Heart left ventricle (tissue), 16 donors: ENCODE measurements around the gene HSF2BP. TPM values are rescaled to one million over a fixed set of nuclear protein-coding genes. Genes with fewer than 3 reads are reported as not detected.
A peak's percentile ranks its signal among the peaks of the same experiment; 100 is the strongest.

ENCODE experiments used
- ATAC-seq, 4 donors: fragments of 200-7000 bp; cut with Tn5 transposase; one replicate each; pipeline ENCODE4 v1.9.1; 2020 to 2022; ENCODE audit warnings: moderate library complexity in 4 of 4, mild to moderate bottlenecking in 3 of 4, moderate number of reproducible peaks in 1 of 4
- DNase-seq, 5 donors: peaks; one replicate each; pipeline ENCODE4 v3.0.0-alpha.2; 2020
- H3K27ac ChIP-seq, 12 donors: fragments of 200-600 bp; sonication (generic) in 4 of 12; one replicate each; pipeline versions ENCODE4 v1.5.0 to v1.8.0; 2016 to 2022; ENCODE audit warnings: mild to moderate bottlenecking in 2 of 12
- H3K27me3 ChIP-seq, 9 donors: fragments of 200-600 bp; sonication (generic) in 2 of 9; one replicate each; pipeline versions ENCODE4 v1.5.1 to v1.8.0; 2016 to 2022; ENCODE audit warnings: mild to moderate bottlenecking in 3 of 9
- H3K36me3 ChIP-seq, 9 donors: fragments of 200-600 bp; sonication (generic) in 2 of 9; one replicate each; pipeline versions ENCODE4 v1.5.0 to v1.8.0; 2018 to 2022; ENCODE audit warnings: mild to moderate bottlenecking in 2 of 9
- H3K4me1 ChIP-seq, 12 donors: fragments of 200-600 bp; sonication (generic) in 4 of 12; one replicate each; pipeline versions ENCODE4 v1.5.0 to v1.8.0; 2016 to 2022; ENCODE audit warnings: mild to moderate bottlenecking in 3 of 12
- H3K4me3 ChIP-seq, 12 donors: fragments of 200-600 bp; sonication (generic) in 4 of 12; one replicate each; pipeline versions ENCODE4 v1.5.0 to v1.8.0; 2017 to 2022; ENCODE audit warnings: mild to moderate bottlenecking in 9 of 12, moderate library complexity in 4 of 12
- H3K9me3 ChIP-seq, 12 donors: fragments of 200-600 bp; sonication (generic) in 4 of 12; one replicate each; pipeline versions ENCODE4 v1.5.0 to v1.8.0; 2016 to 2022; ENCODE audit warnings: mild to moderate bottlenecking in 1 of 12
- CTCF ChIP-seq, 12 donors: fragments of 200-600 bp; sonication (generic) in 4 of 12; IDR thresholded peaks; one replicate each; pipeline versions ENCODE4 v1.5.0 to v1.8.0; 2018 to 2022; ENCODE audit warnings: antibody characterized with exemption in 12 of 12, mild to moderate bottlenecking in 5 of 12
- POLR2A ChIP-seq, 2 donors: fragments of 450-650 bp; IDR thresholded peaks; one replicate each; pipeline ENCODE4 v1.6.1; 2017; ENCODE audit warnings: antibody characterized with exemption in 2 of 2, mild to moderate bottlenecking in 2 of 2, moderate library complexity in 2 of 2
- WGBS, 4 donors: extraction: QIAGEN DNeasy Blood & Tissue Kit in 2 of 4; methylation state at CpG; one replicate each; pipeline versions ENCODE4 v1.1.5 to v1.1.7; 2013 to 2018; 5-methylcytosine and 5-hydroxymethylcytosine counted together
- intact Hi-C, 10 donors: fragments of 100-400 bp; cut with DNase I; formaldehyde crosslinking; loops; one replicate each; pipeline versions ENCODE4 v1.11.1 to v1.14.2; 2022
- polyA plus RNA-seq, 2 donors: library from polyadenylated mRNA; stranded (reverse); fragments of 200-250 nt; gene quantifications; one replicate each; pipeline ENCODE4 v1.2.3, GENCODE V29; 2013
- total RNA-seq, 9 donors: library from RNA; depleted of rRNA in 2 of 9; stranded (reverse); fragments of >200 nt in 2 of 9; fragmentation: NEBNext Ultra II Directional in 3 of 9; extraction: Animal tissue kit (Norgen Biotek cat#: 25700) in 3 of 9; gene quantifications; one replicate each; pipeline versions ENCODE4 v1.1.0 to v1.2.4, GENCODE V29; 2016 to 2023
- donor health status: ischemic (EF 13 %, LVEDD 7.1; RV severe dilation, severe dysfunction).
- donor health status: healthy with polysubstance abuse.
- donor health status: DM: no; HTN: yes; CAD: no.
- donor health status: DM: no; HTN: no; CAD: no.
- donor health status: ischemic (EF 25% LVEDD 6.9; RV normal size, moderate dysfunction).
- donor health status: ischemic (EF 25% LVEDD 5.7; RV mildly dilated, moderate dysfunction).
- donor health status: healthy.
- donor health status: DM: yes; HTN: yes; CAD: no.
- donor health status: ischemic (EF 35%, LVEDD 5.7; RV mildly dilated, moderate dysfunction).
- donor health status: nonischemic (EF 11% LVEDD 7.7; RV severe dilation, severe dysfunction).
- donor health status: DM: yes; HTN: yes; CAD: no.
- donor health status: PGD.
- donor health status: ischemic (EF 29% LVEDD 5.4; RV normal size, mild dysfunction).
- donor health status: nonischemic (EF 23%, LVEDD 6.1; RV moderate dilation, normal function).

Gene HSF2BP
- total and polyA plus RNA-seq, 11 donors: 0.08 to 0.32 (median 0.19) TPM; not detected in 8

- intact Hi-C loops: loop anchor here in 1 of 10 donors (5.0 kb wide), 1 partner anchor 33 kb away; no protein-coding TSS in a partner anchor
- no peak for DNase-seq
- TF ChIP-seq POLR2A (IDR thresholded peaks at IDR 0.05) (no peak), CTCF (IDR thresholded peaks at IDR 0.05) (no peak)
These were observed 45.3 kb downstream of the HSF2BP start for GRCh38 chr21:43613755-43614638.

GRCh38 chr21:43611598-43612369 lies 47.5 kb downstream of the HSF2BP start:
- Histone ChIP-seq H3K27ac (no peak overlapping the region), H3K4me1 (peaks cover 0 to 17% (median 6%) of the 10 kb centered on the region in 12 donors), H3K9me3 (no peaks in the 10 kb centered on the region), H3K27me3 (no peaks in the 10 kb centered on the region), H3K4me3 (no peak overlapping the region), H3K36me3 (no peaks in the 10 kb centered on the region)
- ATAC-seq: peak; percentile 40 to 88 (median 84)
- WGBS, 4 donors: 41 to 49% (median 44%) methylated on average over 8 of the region's 8 CpGs
- TF ChIP-seq CTCF (IDR thresholded peaks at IDR 0.05): peak; percentile 57 to 81 (median 70)
- no peak for TF ChIP-seq POLR2A (IDR thresholded peaks at IDR 0.05)
- intact Hi-C loops: loop anchor here in 1 of 10 donors (5.0 kb wide), 1 partner anchor 36 kb away; no protein-coding TSS in a partner anchor
- peak; percentile 52 to 70 (median 66) for DNase-seq

More at GRCh38 chr21:43613755-43614638, 45.3 kb downstream of the HSF2BP start:
- WGBS, 4 donors: 84 to 87% (median 86%) methylated on average over 8 of the region's 8 CpGs
- Histone ChIP-seq H3K27ac (no peak overlapping the region), H3K9me3 (no peaks in the 10 kb centered on the region), H3K27me3 (no peaks in the 10 kb centered on the region), H3K36me3 (no peaks in the 10 kb centered on the region), H3K4me3 (no peak overlapping the region), H3K4me1 (peaks cover 0 to 17% (median 6%) of the 10 kb centered on the region in 12 donors)
- ATAC-seq: peak in 1 of 4 donors; percentile 57

DNA sequence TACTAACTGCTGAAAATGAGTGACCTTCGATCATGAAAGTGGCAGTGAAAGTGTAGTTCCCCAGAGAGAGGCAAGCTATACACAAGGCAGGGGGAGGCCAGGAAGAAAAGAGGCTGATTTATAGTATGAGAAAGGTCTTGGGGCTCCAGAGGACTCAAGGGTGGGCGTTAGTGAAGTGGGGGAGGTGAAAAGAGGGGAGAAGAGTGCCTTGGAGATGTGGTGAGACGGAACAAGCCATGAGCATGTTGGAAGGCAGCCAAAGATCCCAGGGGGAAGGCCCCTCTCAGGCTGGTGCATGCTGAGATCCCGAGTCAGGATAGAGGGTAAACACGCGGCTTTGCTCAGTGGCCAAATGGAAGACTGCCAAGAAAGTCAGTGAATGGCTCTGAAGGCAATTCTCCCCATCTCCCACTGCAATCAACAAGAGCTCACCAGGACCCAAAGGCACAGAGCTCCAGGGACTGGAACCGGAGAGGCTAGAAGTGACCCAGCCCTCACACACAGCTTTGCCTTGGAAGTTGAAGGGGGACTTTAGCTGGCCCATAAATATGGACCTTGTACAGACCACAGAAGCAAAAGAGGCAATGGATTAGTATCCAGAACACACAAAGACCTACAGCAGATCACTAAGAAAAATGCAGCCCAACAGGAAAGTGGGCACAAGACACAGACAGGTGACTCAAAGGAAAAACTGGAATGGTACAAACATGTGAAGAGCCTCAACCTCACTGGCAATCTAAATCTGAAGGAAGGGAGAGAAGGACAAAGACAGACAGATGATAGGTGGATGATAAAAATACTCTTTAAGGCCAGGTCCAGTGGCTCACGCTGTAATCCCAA lies 49.6 kb downstream of the HSF2BP start:
- no peaks in the 10 kb centered on the region for H3K27me3 ChIP-seq
- peak in 2 of 4 donors; percentile 15 to 43 for ATAC-seq
- TF ChIP-seq POLR2A (IDR thresholded peaks at IDR 0.05): no peak
- TF ChIP-seq CTCF (IDR thresholded peaks at IDR 0.05): no peak
- peak in 1 of 5 donors; percentile 31 for DNase-seq
- no peak overlapping the region for H3K27ac ChIP-seq
- H3K36me3 ChIP-seq: no peaks in the 10 kb centered on the region
- no peak overlapping the region for H3K4me3 ChIP-seq
- peaks cover 0 to 17% (median 8%) of the 10 kb centered on the region in 12 donors for H3K4me1 ChIP-seq
- H3K9me3 ChIP-seq: no peaks in the 10 kb centered on the region
- intact Hi-C loops: loop anchor here in 1 of 10 donors (2.0 to 5.0 kb wide), 2 partner anchors 23 to 38 kb away; no protein-coding TSS in a partner anchor
- 29 to 42% (median 37%) methylated on average over 8 of the region's 8 CpGs for WGBS, 4 donors
